Common myeloid progenitor, CD34-positive (primary cell): ENCODE measurements around the gene EMX1.

Experiments
- CTCF ChIA-PET: fragments of 350-600 bp; sonication (Branson Sonifier 250); formaldehyde crosslinking; loops from one replicate; lab custom pipeline; 2021; ENCODE audit warnings: antibody characterized with exemption; lab: Charles Lee
- POLR2A ChIA-PET: fragments of 350-600 bp; sonication (Branson Sonifier 250); formaldehyde crosslinking; loops from one replicate; lab custom pipeline; 2021; ENCODE audit warnings: antibody characterized with exemption; lab: Charles Lee
- DNase-seq, 3 donors: peaks; one replicate each; pipeline versions ENCODE4 v3.0.0 to v3.0.0-alpha.2; 2013
- H3K27ac ChIP-seq, 2 experiments: 1 replicate in 1 of 2; 2 replicates in 1 of 2; pipeline ENCODE4 v1.7.0; 2013; ENCODE audit warnings: inconsistent platforms in 2 of 2, low read length in 2 of 2, mild to moderate bottlenecking in 2 of 2, low read depth in 1 of 2, moderate library complexity in 1 of 2; ENCODE audit not compliant: severe bottlenecking in 2 of 2, insufficient read depth in 1 of 2, poor library complexity in 1 of 2
- H3K27me3 ChIP-seq, 5 experiments: replicated peaks in 2 of 5; 1 replicate in 3 of 5; 2 replicates in 2 of 5; pipeline versions ENCODE4 v1.6.1 to v1.7.0; 2013; ENCODE audit warnings: low read length in 4 of 5, mild to moderate bottlenecking in 2 of 5, moderate library complexity in 2 of 5, inconsistent platforms in 1 of 5; ENCODE audit not compliant: insufficient read depth in 5 of 5, control insufficient read depth in 4 of 5
- H3K36me3 ChIP-seq, 4 experiments: 1 replicate in 2 of 4; 2 replicates in 2 of 4; pipeline versions ENCODE4 v1.6.1 to v1.7.0; 2013; ENCODE audit warnings: low read length in 3 of 4, control low read depth in 1 of 4, mild to moderate bottlenecking in 1 of 4; ENCODE audit not compliant: control insufficient read depth in 4 of 4, insufficient read depth in 4 of 4
- H3K4me1 ChIP-seq, 4 experiments: 1 replicate in 3 of 4; 2 replicates in 1 of 4; pipeline versions ENCODE4 v1.6.1 to v1.7.1; 2013; ENCODE audit warnings: low read length in 3 of 4, mild to moderate bottlenecking in 3 of 4, control low read depth in 1 of 4, inconsistent platforms in 1 of 4, moderate library complexity in 1 of 4; ENCODE audit not compliant: control insufficient read depth in 4 of 4, insufficient read depth in 4 of 4; ENCODE audit errors: control extremely low read depth in 1 of 4
- H3K4me3 ChIP-seq, 7 experiments: 1 replicate in 4 of 7; 2 replicates in 3 of 7; pipeline versions ENCODE4 v1.5.1 to v1.7.0; 2013; ENCODE audit warnings: mild to moderate bottlenecking in 7 of 7, low read length in 6 of 7, moderate library complexity in 6 of 7, inconsistent platforms in 2 of 7, low read depth in 2 of 7, control low read depth in 1 of 7; ENCODE audit not compliant: insufficient read depth in 4 of 7, control insufficient read depth in 1 of 7; ENCODE audit errors: extremely low read depth in 1 of 7
- H3K9me3 ChIP-seq, 5 experiments: 1 replicate in 4 of 5; 2 replicates in 1 of 5; pipeline versions ENCODE4 v1.6.1 to v1.7.1; 2013; ENCODE audit warnings: low read length in 4 of 5, mild to moderate bottlenecking in 2 of 5, inconsistent platforms in 1 of 5, low read depth in 1 of 5, moderate library complexity in 1 of 5; ENCODE audit not compliant: control insufficient read depth in 4 of 5, insufficient read depth in 2 of 5; ENCODE audit errors: control extremely low read depth in 1 of 5
- WGBS: methylation state at CpG from one replicate; pipeline ENCODE4 v1.1.5; 2013; ENCODE audit not compliant: insufficient coverage; 5-methylcytosine and 5-hydroxymethylcytosine counted together

The EMX1 gene

GRCh38 chr2:72949045-72949444 is 31.7 kb downstream of the EMX1 start:
- no peak for DNase-seq
- POLR2A ChIA-PET: no interaction called here
- no peak overlapping the region for H3K4me3 ChIP-seq
- H3K27ac ChIP-seq: no peak overlapping the region
- CTCF ChIA-PET: interaction anchor here (2.2 kb wide), 1 partner anchor 10 kb away, joined by 6 read pairs; no protein-coding TSS in a partner anchor
- 96% methylated on average over 2 of the region's 2 CpGs for WGBS
- no peaks in the 10 kb centered on the region for H3K27me3 ChIP-seq
- no peaks in the 10 kb centered on the region for H3K9me3 ChIP-seq
- peaks cover 0 to 4% (median 0%) of the 10 kb centered on the region in 4 experiments for H3K4me1 ChIP-seq
- H3K36me3 ChIP-seq: peaks cover 0 to under 1% (median 0%) of the 10 kb centered on the region in 4 experiments

- CTCF ChIA-PET: interaction anchor here (2.2 kb wide), 1 partner anchor 10 kb away, joined by 6 read pairs; no protein-coding TSS in a partner anchor
- POLR2A ChIA-PET: no interaction called here
- no peak for DNase-seq
Observed at GRCh38 chr2:72949642-72950041, 32.3 kb downstream of the EMX1 start.

GRCh38 chr2:72950558-72951255 is 33.4 kb downstream of the EMX1 start:
- H3K4me3 ChIP-seq: no peak overlapping the region
- H3K27ac ChIP-seq: no peak overlapping the region
- H3K36me3 ChIP-seq: no peaks in the 10 kb centered on the region
- H3K27me3 ChIP-seq: no peaks in the 10 kb centered on the region
- POLR2A ChIA-PET: no interaction called here
- 95% methylated on average over 12 of the region's 13 CpGs for WGBS
- H3K4me1 ChIP-seq: peaks cover 0 to 13% (median 3%) of the 10 kb centered on the region in 4 experiments
- DNase-seq: no peak
- no peaks in the 10 kb centered on the region for H3K9me3 ChIP-seq
- CTCF ChIA-PET: interaction anchor here (1.2 to 1.3 kb wide), 2 partner anchors 227 to 262 kb away, joined by 3 to 4 read pairs; no protein-coding TSS in a partner anchor

More at GRCh38 chr2:72949642-72950041, 32.3 kb downstream of the EMX1 start:
- 97% methylated on average over 4 of the region's 4 CpGs for WGBS
- Histone ChIP-seq H3K9me3 (no peaks in the 10 kb centered on the region), H3K36me3 (no peaks in the 10 kb centered on the region), H3K4me1 (peaks cover 0 to 10% (median 3%) of the 10 kb centered on the region in 4 experiments), H3K27ac (no peak overlapping the region), H3K4me3 (no peak overlapping the region), H3K27me3 (no peaks in the 10 kb centered on the region)

- Histone ChIP-seq H3K4me1 (peaks cover 0 to 13% (median 3%) of the 10 kb centered on the region in 4 experiments), H3K4me3 (no peak overlapping the region), H3K27ac (no peak overlapping the region), H3K9me3 (no peaks in the 10 kb centered on the region), H3K36me3 (peaks cover 0 to 2% (median 0%) of the 10 kb centered on the region in 4 experiments), H3K27me3 (no peaks in the 10 kb centered on the region)
- POLR2A ChIA-PET: no interaction called here
- no peak for DNase-seq
- CTCF ChIA-PET: interaction anchor here (1.2 to 1.3 kb wide), 2 partner anchors 226 to 261 kb away, joined by 3 to 4 read pairs; no protein-coding TSS in a partner anchor
- WGBS: 95% methylated on average over 7 of the region's 8 CpGs
Observed at GRCh38 chr2:72951303-72952095, 34.2 kb downstream of the EMX1 start.

GRCh38 chr2:72952110-72952823 is 34.9 kb downstream of the EMX1 start:
- Histone ChIP-seq H3K27me3 (no peaks in the 10 kb centered on the region), H3K36me3 (peaks cover 0 to 4% (median 2%) of the 10 kb centered on the region in 4 experiments), H3K4me1 (peaks cover 0 to 13% (median 3%) of the 10 kb centered on the region in 4 experiments), H3K4me3 (no peak overlapping the region), H3K9me3 (no peaks in the 10 kb centered on the region), H3K27ac (no peak overlapping the region)
- over 99% methylated on average over 8 of the region's 8 CpGs for WGBS
- CTCF ChIA-PET: interaction anchor here (1.3 to 1.5 kb wide), 2 partner anchors 22 to 225 kb away, joined by 4 to 5 read pairs; no protein-coding TSS in a partner anchor
- DNase-seq: no peak
- POLR2A ChIA-PET: no interaction called here

GRCh38 chr2:72952961-72953360 is 35.6 kb downstream of the EMX1 start:
- Histone ChIP-seq H3K36me3 (peaks cover 0 to 4% (median 3%) of the 10 kb centered on the region in 4 experiments), H3K9me3 (no peaks in the 10 kb centered on the region), H3K4me1 (peaks cover 0 to 13% (median 3%) of the 10 kb centered on the region in 4 experiments), H3K4me3 (no peak overlapping the region), H3K27me3 (no peaks in the 10 kb centered on the region), H3K27ac (no peak overlapping the region)
- WGBS: 99% methylated on average over 10 of the region's 14 CpGs
- POLR2A ChIA-PET: no interaction called here
- DNase-seq: no peak
- CTCF ChIA-PET: interaction anchor here (1.5 kb wide), 1 partner anchor 21 kb away, joined by 5 read pairs; no protein-coding TSS in a partner anchor
